B cell (primary cell): ENCODE measurements around the gene GABRR1. TPM values are rescaled to one million over a fixed set of nuclear protein-coding genes. Genes with fewer than 3 reads are reported as not detected.

Source experiments
- ATAC-seq: fragments of 200-7000 bp; cut with Tn5 transposase; one replicate; pipeline ENCODE4 v1.10.0; 2021; ENCODE audit warnings: low read depth, mild to moderate bottlenecking, moderate number of reproducible peaks, moderate library complexity
- CTCF ChIA-PET: fragments of 350-600 bp; sonication (Branson Sonifier 250); formaldehyde crosslinking; loops from one replicate; lab custom pipeline; 2021; ENCODE audit warnings: antibody characterized with exemption, inconsistent platforms; lab: Charles Lee
- POLR2A ChIA-PET: fragments of 350-600 bp; sonication (Branson Sonifier 250); formaldehyde crosslinking; loops from one replicate; lab custom pipeline; 2021; ENCODE audit warnings: antibody characterized with exemption; lab: Charles Lee
- DNase-seq: peaks from one replicate; pipeline ENCODE4 v3.0.0; 2013
- H2AFZ ChIP-seq: 2 replicates; pipeline ENCODE4 v1.6.1; 2012; ENCODE audit warnings: mild to moderate bottlenecking, low read depth, low read length; ENCODE audit not compliant: insufficient read depth, poor library complexity, severe bottlenecking
- H3K27ac ChIP-seq, 2 donors: 1 replicate in 1 of 2; 2 replicates in 1 of 2; pipeline ENCODE4 v1.5.1; 2012 to 2013; ENCODE audit warnings: low read length in 2 of 2, mild to moderate bottlenecking in 2 of 2, moderate library complexity in 1 of 2
- H3K27me3 ChIP-seq, 4 experiments: fragments of 200-600 bp in 1 of 4; sonication (generic) in 1 of 4; replicated peaks in 1 of 4; 1 replicate in 2 of 4; 2 replicates in 2 of 4; pipeline versions ENCODE4 v1.6.1 to v1.7.0; 2013 to 2016; ENCODE audit warnings: low read length in 3 of 4, mild to moderate bottlenecking in 2 of 4, mixed read lengths in 1 of 4, moderate library complexity in 1 of 4; ENCODE audit not compliant: insufficient read depth in 4 of 4, control insufficient read depth in 3 of 4; ENCODE audit errors: control extremely low read depth in 1 of 4
- H3K36me3 ChIP-seq, 2 experiments: replicated peaks in 1 of 2; 1 replicate in 1 of 2; 2 replicates in 1 of 2; pipeline versions ENCODE4 v1.6.1 to v1.7.1; 2013; ENCODE audit warnings: low read length in 1 of 2; ENCODE audit not compliant: insufficient read depth in 2 of 2, control insufficient read depth in 1 of 2; ENCODE audit errors: control extremely low read depth in 1 of 2, extremely low read depth in 1 of 2
- H3K4me1 ChIP-seq, 2 donors: fragments of 200-600 bp in 1 of 2; sonication (generic) in 1 of 2; 1 replicate in 1 of 2; 2 replicates in 1 of 2; pipeline versions ENCODE4 v1.5.1 to v1.6.1; 2013 to 2017; ENCODE audit warnings: low read length in 2 of 2; ENCODE audit not compliant: control insufficient read depth in 2 of 2, insufficient read depth in 2 of 2
- H3K4me2 ChIP-seq: replicated peaks from 2 replicates; pipeline ENCODE3; 2012; ENCODE audit warnings: mild to moderate bottlenecking, low read depth, low read length; ENCODE audit not compliant: poor library complexity, severe bottlenecking
- H3K4me3 ChIP-seq, 5 experiments: fragments of 200-600 bp in 1 of 5; sonication (generic) in 1 of 5; 1 replicate in 3 of 5; 2 replicates in 2 of 5; pipeline versions ENCODE4 v1.5.1 to v1.7.0; 2011 to 2016; ENCODE audit warnings: low read length in 4 of 5, mild to moderate bottlenecking in 4 of 5, low read depth in 2 of 5, control low read depth in 1 of 5, moderate library complexity in 1 of 5; ENCODE audit not compliant: insufficient read depth in 1 of 5; ENCODE audit errors: control extremely low read depth in 1 of 5, extremely low read depth in 1 of 5
- H3K79me2 ChIP-seq: fragments of 200-600 bp; sonication (generic); one replicate; pipeline ENCODE4 v1.6.0; 2016; ENCODE audit warnings: low read length; ENCODE audit not compliant: control insufficient read depth, insufficient read depth
- H3K9ac ChIP-seq: fragments of 200-600 bp; sonication (generic); 2 replicates; pipeline ENCODE4 v1.6.1; 2017; ENCODE audit warnings: mild to moderate bottlenecking, low read length, moderate library complexity
- H3K9me3 ChIP-seq, 3 donors: one replicate each; pipeline versions ENCODE4 v1.6.1 to v1.7.1; 2013; ENCODE audit warnings: low read length in 2 of 3; ENCODE audit not compliant: control insufficient read depth in 2 of 3, insufficient read depth in 1 of 3; ENCODE audit errors: control extremely low read depth in 1 of 3
- H4K20me1 ChIP-seq: 2 replicates; pipeline ENCODE4 v1.6.0; 2012; ENCODE audit warnings: mild to moderate bottlenecking, low read length; ENCODE audit not compliant: insufficient read depth, control insufficient read depth, poor library complexity, severe bottlenecking
- H3K27ac Mint-ChIP-seq: one replicate; pipeline ENCODE4 v1.8.0; 2021; ENCODE audit warnings: mixed read lengths
- H3K27me3 Mint-ChIP-seq: one replicate; pipeline ENCODE4 v1.8.0; 2021; ENCODE audit warnings: mixed read lengths
- H3K4me1 Mint-ChIP-seq: one replicate; pipeline ENCODE4 v1.8.0; 2021; ENCODE audit warnings: mixed read lengths
- H3K4me3 Mint-ChIP-seq: one replicate; pipeline ENCODE4 v1.8.0; 2021; ENCODE audit warnings: mixed read lengths
- H3K9me3 Mint-ChIP-seq: one replicate; pipeline ENCODE4 v1.8.0; 2022; ENCODE audit warnings: mixed read lengths; ENCODE audit not compliant: insufficient read depth
- CTCF ChIP-seq: fragments of 200-600 bp; IDR thresholded peaks from one replicate; pipeline ENCODE4 v1.8.0; 2022; ENCODE audit warnings: antibody characterized with exemption, mild to moderate bottlenecking
- EZH2 ChIP-seq: IDR thresholded peaks from 2 replicates; pipeline ENCODE4 v1.6.1; 2012; ENCODE audit warnings: borderline replicate concordance, low read depth, mild to moderate bottlenecking, moderate library complexity, low read length; ENCODE audit not compliant: insufficient read depth, poor library complexity, severe bottlenecking
- WGBS: methylation state at CpG from one replicate; pipeline ENCODE4 v1.1.5; 2013; ENCODE audit warnings: missing lambda C conversion rate; ENCODE audit not compliant: insufficient coverage; 5-methylcytosine and 5-hydroxymethylcytosine counted together
- intact Hi-C: fragments of 100-400 bp; cut with micrococcal nuclease; formaldehyde crosslinking; loops from one replicate; pipeline ENCODE4 v1.10.0; 2022
- polyA plus RNA-seq: library from polyadenylated mRNA; depleted of rRNA; stranded (reverse); fragments of >200 nt; gene quantifications from 2 replicates; pipeline ENCODE4 v1.2.3, GENCODE V29; 2012
- total RNA-seq, 2 donors: library from RNA; stranded (reverse); fragments of 120-200 nt in 1 of 2; gene quantifications; 1 replicate in 1 of 2; 2 replicates in 1 of 2; pipeline versions ENCODE4 v1.2.3 to v1.2.4, GENCODE V29; 2013 to 2022

Gene GABRR1
- total and polyA plus RNA-seq, 2 donors (not counting 1 experiment from before 2014, with no cell fraction given) = not detected

DNA sequence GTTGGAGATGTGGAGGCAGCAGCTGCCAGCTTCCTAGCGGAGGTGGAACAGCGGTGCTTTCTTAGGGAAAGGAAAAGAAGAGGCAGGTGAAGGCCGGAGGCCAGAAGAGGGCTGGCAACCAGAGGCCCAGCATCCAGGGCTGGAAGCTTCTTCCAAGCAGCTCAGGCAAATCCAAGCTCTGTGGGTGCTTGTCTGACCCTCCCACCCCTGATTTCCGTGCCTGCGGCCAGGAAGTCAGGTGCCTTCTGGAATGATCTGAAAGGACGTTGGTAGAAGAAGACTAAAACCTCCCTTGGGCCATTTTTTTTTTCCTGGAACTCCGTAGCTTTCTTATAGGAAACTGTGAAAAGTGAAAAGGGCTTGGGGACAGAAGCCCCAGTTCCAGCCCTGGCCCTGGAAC lies 33.1 kb upstream of the GABRR1 start:
- intact Hi-C loops = no loop called here
- 92% methylated on average over 6 of the region's 7 CpGs for WGBS
- H3K9me3 ChIP-seq = no peaks in the 10 kb centered on the region

More for the DNA sequence above, 33.1 kb upstream of the GABRR1 start:
- Histone ChIP-seq H3K27ac (no peak overlapping the region), H3K79me2 (no peaks in the 10 kb centered on the region), H3K27me3 (peaks cover 0 to 7% (median 2%) of the 10 kb centered on the region in 4 experiments), H3K9ac (no peak overlapping the region), H4K20me1 (no peaks in the 10 kb centered on the region), H3K4me3 (no peak overlapping the region), H3K4me2 (no peak overlapping the region), H2AFZ (no peak overlapping the region), H3K4me1 (no peaks in the 10 kb centered on the region), H3K36me3 (no peaks in the 10 kb centered on the region)
- H3K4me3 Mint-ChIP-seq = no peak overlapping the region
- H3K9me3 Mint-ChIP-seq = no peaks in the 10 kb centered on the region
- no peak overlapping the region for H3K27ac Mint-ChIP-seq
- TF ChIP-seq CTCF (no peak), EZH2 (no peak)
- ChIA-PET CTCF (interaction anchor here (0.9 kb wide), 1 partner anchor 9 kb away, joined by 4 read pairs; no protein-coding TSS in a partner anchor), POLR2A (no interaction called here)
- peaks cover 26% of the 10 kb centered on the region for H3K27me3 Mint-ChIP-seq
- H3K4me1 Mint-ChIP-seq = no peaks in the 10 kb centered on the region
- ATAC-seq (no peak), DNase-seq (no peak)
